H9 (cell line): ENCODE data around the gene MKRN2. TPM values are rescaled to one million over a fixed set of nuclear protein-coding genes. Genes with fewer than 3 reads are reported as not detected.

Source experiments
- DNase-seq: peaks from one replicate; pipeline ENCODE4 v3.0.0-alpha.2; 2017
- H2AFZ ChIP-seq: one replicate; pipeline ENCODE4 v1.6.1; 2013; ENCODE audit warnings: mild to moderate bottlenecking, low read length, control low read depth, moderate library complexity
- H2AK5ac ChIP-seq: 2 replicates; pipeline ENCODE4 v1.6.1; 2013; ENCODE audit warnings: low read length, control low read depth, mixed read lengths; ENCODE audit not compliant: insufficient read length
- H2BK120ac ChIP-seq: one replicate; pipeline ENCODE4 v1.6.1; 2013; ENCODE audit warnings: low read depth, mild to moderate bottlenecking, low read length, control low read depth, inconsistent platforms; ENCODE audit not compliant: poor library complexity, severe bottlenecking
- H2BK12ac ChIP-seq: 2 replicates; pipeline ENCODE4 v1.6.1; 2013; ENCODE audit warnings: low read length, control low read depth, mixed read lengths, low read depth; ENCODE audit not compliant: insufficient read length
- H2BK15ac ChIP-seq: 2 replicates; pipeline ENCODE4 v1.6.1; 2013; ENCODE audit warnings: low read depth, low read length, control low read depth
- H2BK20ac ChIP-seq: one replicate; pipeline ENCODE4 v1.6.1; 2013; ENCODE audit warnings: low read depth, mild to moderate bottlenecking, low read length, control low read depth, inconsistent platforms; ENCODE audit not compliant: poor library complexity, severe bottlenecking
- H2BK5ac ChIP-seq: 2 replicates; pipeline ENCODE4 v1.6.1; 2013; ENCODE audit warnings: low read length, control low read depth, mixed read lengths; ENCODE audit not compliant: insufficient read length
- H3K14ac ChIP-seq: 2 replicates; pipeline ENCODE4 v1.6.1; 2013; ENCODE audit warnings: low read length, control low read depth; ENCODE audit not compliant: insufficient read depth
- H3K18ac ChIP-seq: 2 replicates; pipeline ENCODE4 v1.6.1; 2013; ENCODE audit warnings: low read depth, mild to moderate bottlenecking, mixed read lengths, low read length, control low read depth; ENCODE audit not compliant: insufficient read length
- H3K23ac ChIP-seq: 2 replicates; pipeline ENCODE4 v1.6.1; 2013; ENCODE audit warnings: low read length, control low read depth, mixed read lengths, low read depth; ENCODE audit not compliant: insufficient read length
- H3K23me2 ChIP-seq: 2 replicates; pipeline ENCODE4 v1.6.1; 2013; ENCODE audit warnings: low read depth, mild to moderate bottlenecking, mixed read lengths, low read length, control low read depth; ENCODE audit not compliant: insufficient read length, poor library complexity, severe bottlenecking
- H3K27ac ChIP-seq: 2 replicates; pipeline ENCODE4 v1.5.1; 2013; ENCODE audit warnings: low read length, control low read depth, mixed read lengths, low read depth; ENCODE audit not compliant: insufficient read length
- H3K27me3 ChIP-seq: 2 replicates; pipeline ENCODE4 v1.6.1; 2013; ENCODE audit warnings: low read length, control low read depth, inconsistent platforms; ENCODE audit not compliant: insufficient read depth
- H3K4ac ChIP-seq: 2 replicates; pipeline ENCODE4 v1.6.1; 2013; ENCODE audit warnings: low read depth, mild to moderate bottlenecking, control low read depth, inconsistent platforms, low read length, moderate library complexity
- H3K4me1 ChIP-seq: 2 replicates; pipeline ENCODE4 v1.6.1; 2013; ENCODE audit warnings: low read length, control low read depth, inconsistent platforms; ENCODE audit not compliant: insufficient read depth
- H3K4me2 ChIP-seq: 2 replicates; pipeline ENCODE4 v1.6.1; 2013; ENCODE audit warnings: low read length, control low read depth, mixed read lengths; ENCODE audit not compliant: insufficient read length, insufficient read depth
- H3K56ac ChIP-seq: 2 replicates; pipeline ENCODE4 v1.6.1; 2013; ENCODE audit warnings: low read depth, mild to moderate bottlenecking, mixed read lengths, low read length, control low read depth; ENCODE audit not compliant: insufficient read length
- H3K79me1 ChIP-seq: 2 replicates; pipeline ENCODE4 v1.6.1; 2013; ENCODE audit warnings: low read depth, mild to moderate bottlenecking, moderate library complexity, low read length, control low read depth, inconsistent platforms; ENCODE audit not compliant: insufficient read depth, poor library complexity, severe bottlenecking
- H3K79me2 ChIP-seq: 2 replicates; pipeline ENCODE4 v1.6.1; 2013; ENCODE audit warnings: low read length, control low read depth, inconsistent platforms; ENCODE audit not compliant: insufficient read depth
- H3K9ac ChIP-seq: 2 replicates; pipeline ENCODE4 v1.6.1; 2013; ENCODE audit warnings: low read length, control low read depth, mixed read lengths; ENCODE audit not compliant: insufficient read length; ENCODE audit errors: extremely low read depth
- H3K9me3 ChIP-seq: one replicate; pipeline ENCODE4 v1.6.1; 2013; ENCODE audit warnings: low read depth, low read length, inconsistent platforms; ENCODE audit not compliant: control insufficient read depth
- H3T11ph ChIP-seq: one replicate; pipeline ENCODE4 v1.6.1; 2013; ENCODE audit warnings: mild to moderate bottlenecking, low read length, control low read depth, inconsistent platforms
- H4K20me1 ChIP-seq: one replicate; pipeline ENCODE4 v1.6.1; 2013; ENCODE audit not compliant: control insufficient read depth, insufficient read length, insufficient read depth
- H4K5ac ChIP-seq: 2 replicates; pipeline ENCODE4 v1.6.1; 2013; ENCODE audit warnings: low read depth, mild to moderate bottlenecking, mixed read lengths, low read length, control low read depth; ENCODE audit not compliant: insufficient read length
- H4K8ac ChIP-seq: replicated peaks from 2 replicates; pipeline ENCODE4 v1.6.1; 2013; ENCODE audit warnings: low read length, control low read depth, mixed read lengths, low read depth; ENCODE audit not compliant: insufficient read length
- H4K91ac ChIP-seq: 2 replicates; pipeline ENCODE4 v1.6.1; 2013; ENCODE audit warnings: low read depth, mild to moderate bottlenecking, moderate library complexity, mixed read lengths, low read length, control low read depth; ENCODE audit not compliant: insufficient read length
- H3K27ac Mint-ChIP-seq, 3 experiments: 2 replicates in 2 of 3; 3 replicates in 1 of 3; pipeline ENCODE4 v1.8.0; 2020 to 2021; ENCODE audit warnings: mixed read lengths in 3 of 3, mild to moderate bottlenecking in 1 of 3, moderate library complexity in 1 of 3
- H3K27me3 Mint-ChIP-seq: 2 replicates; pipeline ENCODE4 v1.8.0; 2021; ENCODE audit warnings: low read depth, mild to moderate bottlenecking, moderate library complexity, mixed read lengths
- H3K36me3 Mint-ChIP-seq, 3 experiments: 2 replicates in 2 of 3; 3 replicates in 1 of 3; pipeline ENCODE4 v1.8.0; 2020 to 2021; ENCODE audit warnings: low read depth in 3 of 3, mixed read lengths in 3 of 3; ENCODE audit not compliant: insufficient read depth in 1 of 3
- H3K4me1 Mint-ChIP-seq, 2 experiments: 2 replicates each; pipeline ENCODE4 v1.8.0; 2020; ENCODE audit warnings: mixed read lengths in 2 of 2
- H3K4me3 Mint-ChIP-seq, 2 experiments: 2 replicates in 1 of 2; 3 replicates in 1 of 2; pipeline ENCODE4 v1.8.0; 2020 to 2021; ENCODE audit warnings: mild to moderate bottlenecking in 2 of 2, mixed read lengths in 2 of 2, moderate library complexity in 1 of 2
- H3K9me3 Mint-ChIP-seq, 2 experiments: 2 replicates in 1 of 2; 3 replicates in 1 of 2; pipeline ENCODE4 v1.8.0; 2020; ENCODE audit warnings: mild to moderate bottlenecking in 2 of 2, mixed read lengths in 2 of 2, moderate library complexity in 1 of 2
- WGBS: extraction: QIAGEN DNeasy Blood & Tissue Kit; methylation state at CpG from one replicate; pipeline ENCODE4 v1.1.7; 2013; ENCODE audit warnings: missing lambda C conversion rate, low lambda C conversion rate, mixed read lengths; ENCODE audit not compliant: insufficient read length; ENCODE audit errors: extremely low coverage; 5-methylcytosine and 5-hydroxymethylcytosine counted together
- total RNA-seq: library from RNA; stranded (reverse); gene quantifications from 2 replicates; pipeline ENCODE4 v1.2.1, GENCODE V29; 2021
- TF ChIP-seq, protein P1 (sequence below): fragments of 200-600 bp; sonication (generic); conservative IDR thresholded peaks from 3 replicates; pipeline ENCODE4 v1.8.0; 2021; ENCODE audit warnings: antibody characterized with exemption, mild to moderate bottlenecking

MKRN2 gene
- total RNA-seq, 1 experiment from 2014 or later = 18.1 TPM

DNA sequence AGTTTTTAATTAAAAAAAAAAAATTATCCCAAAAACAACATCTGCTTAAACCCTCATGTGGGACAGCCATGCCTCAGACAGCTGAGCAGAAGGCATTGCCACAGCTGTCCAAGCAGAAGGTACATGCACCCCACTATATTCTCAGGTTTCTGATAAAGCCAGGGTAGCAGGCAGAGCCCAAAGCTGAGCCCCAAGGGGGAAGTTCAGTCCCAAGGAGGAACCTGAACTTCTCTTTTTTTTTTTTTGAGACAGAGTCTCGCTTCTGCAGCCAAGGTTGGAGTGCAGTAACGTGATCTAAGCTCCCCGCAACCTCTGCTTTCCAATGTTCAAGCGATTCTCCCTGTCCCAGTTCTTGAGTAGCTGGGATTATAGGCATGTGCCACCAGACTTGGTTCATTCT, 33.2 kb downstream of the MKRN2 start:
- no CpG with 5 or more reads among the region's 4 CpGs for WGBS
- Histone ChIP-seq H2BK15ac (no peak overlapping the region), H3T11ph (no peak overlapping the region), H3K4ac (no peak overlapping the region), H3K56ac (no peak overlapping the region), H3K23ac (no peak overlapping the region), H3K23me2 (no peaks in the 10 kb centered on the region), H2BK120ac (no peak overlapping the region), H2AFZ (no peak overlapping the region), H3K4me2 (no peak overlapping the region), H3K79me1 (no peaks in the 10 kb centered on the region), H2BK20ac (no peak overlapping the region), H3K9me3 (no peaks in the 10 kb centered on the region), H3K18ac (no peak overlapping the region), H4K20me1 (no peaks in the 10 kb centered on the region), H4K8ac (no peak overlapping the region), H4K5ac (no peak overlapping the region), H3K9ac (no peak overlapping the region), H3K27ac (no peak overlapping the region), H2BK12ac (no peak overlapping the region), H3K79me2 (no peaks in the 10 kb centered on the region), H3K4me1 (no peaks in the 10 kb centered on the region), H3K14ac (no peak overlapping the region), H3K27me3 (no peaks in the 10 kb centered on the region), H2AK5ac (no peak overlapping the region), H4K91ac (no peak overlapping the region), H2BK5ac (no peak overlapping the region)
- no peak overlapping the region for H3K27ac Mint-ChIP-seq
- H3K4me1 Mint-ChIP-seq = no peaks in the 10 kb centered on the region
- no peaks in the 10 kb centered on the region for H3K27me3 Mint-ChIP-seq
- no peak overlapping the region for H3K4me3 Mint-ChIP-seq
- no peaks in the 10 kb centered on the region for H3K9me3 Mint-ChIP-seq
- peaks cover 46 to 77% (median 68%) of the 10 kb centered on the region in 3 experiments for H3K36me3 Mint-ChIP-seq
- TF ChIP-seq, protein P1, sequence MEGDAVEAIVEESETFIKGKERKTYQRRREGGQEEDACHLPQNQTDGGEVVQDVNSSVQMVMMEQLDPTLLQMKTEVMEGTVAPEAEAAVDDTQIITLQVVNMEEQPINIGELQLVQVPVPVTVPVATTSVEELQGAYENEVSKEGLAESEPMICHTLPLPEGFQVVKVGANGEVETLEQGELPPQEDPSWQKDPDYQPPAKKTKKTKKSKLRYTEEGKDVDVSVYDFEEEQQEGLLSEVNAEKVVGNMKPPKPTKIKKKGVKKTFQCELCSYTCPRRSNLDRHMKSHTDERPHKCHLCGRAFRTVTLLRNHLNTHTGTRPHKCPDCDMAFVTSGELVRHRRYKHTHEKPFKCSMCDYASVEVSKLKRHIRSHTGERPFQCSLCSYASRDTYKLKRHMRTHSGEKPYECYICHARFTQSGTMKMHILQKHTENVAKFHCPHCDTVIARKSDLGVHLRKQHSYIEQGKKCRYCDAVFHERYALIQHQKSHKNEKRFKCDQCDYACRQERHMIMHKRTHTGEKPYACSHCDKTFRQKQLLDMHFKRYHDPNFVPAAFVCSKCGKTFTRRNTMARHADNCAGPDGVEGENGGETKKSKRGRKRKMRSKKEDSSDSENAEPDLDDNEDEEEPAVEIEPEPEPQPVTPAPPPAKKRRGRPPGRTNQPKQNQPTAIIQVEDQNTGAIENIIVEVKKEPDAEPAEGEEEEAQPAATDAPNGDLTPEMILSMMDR = no peak
- DNase-seq = no peak
